Activated naive CD8-positive, alpha-beta T cell treated with anti-CD3 and anti-CD28 coated beads, Interleukin-2, amount 50 U/mL, for 24 hours (primary cell): ENCODE measurements around the gene TMEM260.
"Not testable (repeated sequence)": the region's sequence is repeated elsewhere in the genome, so short reads cannot be mapped to it uniquely, and the experiment has no call there.

Experiments
- ATAC-seq: fragments of 150-1000 bp; cut with Tn5 transposase; one replicate; pipeline ENCODE4 v1.10.0; 2021
- DNase-seq: peaks from one replicate; pipeline ENCODE4 v3.0.0; 2021
- H3K27ac Mint-ChIP-seq: one replicate; pipeline ENCODE4 v1.8.0; 2021; ENCODE audit warnings: mild to moderate bottlenecking, mixed read lengths
- H3K27me3 Mint-ChIP-seq: one replicate; pipeline ENCODE4 v1.8.0; 2021; ENCODE audit warnings: mixed read lengths
- H3K36me3 Mint-ChIP-seq: one replicate; pipeline ENCODE4 v1.8.0; 2021; ENCODE audit warnings: low read depth, mixed read lengths
- H3K4me1 Mint-ChIP-seq: one replicate; pipeline ENCODE4 v1.8.0; 2021; ENCODE audit warnings: mixed read lengths
- H3K4me3 Mint-ChIP-seq: one replicate; pipeline ENCODE4 v1.8.0; 2021; ENCODE audit warnings: mild to moderate bottlenecking, moderate library complexity, mixed read lengths
- H3K9me3 Mint-ChIP-seq: one replicate; pipeline ENCODE4 v1.8.0; 2021; ENCODE audit warnings: mixed read lengths

The TMEM260 gene

DNA sequence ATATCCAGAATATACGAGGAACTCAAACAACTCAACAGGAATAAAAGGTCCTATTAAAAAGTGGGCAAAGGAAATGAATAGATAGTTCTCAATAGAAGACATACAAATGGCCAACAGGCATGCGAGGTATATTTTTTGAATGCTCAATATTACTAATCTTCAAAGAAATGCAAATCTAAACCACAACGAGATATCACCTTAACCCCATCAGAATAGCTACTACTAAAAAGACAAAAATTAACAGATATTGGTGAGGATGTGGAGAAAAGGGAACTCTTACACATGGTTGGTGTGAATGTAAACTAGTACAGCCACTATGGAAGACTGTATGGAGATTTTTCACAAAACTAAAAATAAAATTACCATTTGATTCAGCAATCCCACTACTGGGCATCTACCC is 99.2 kb downstream of the TMEM260 start:
- no peak overlapping the region for H3K4me3 Mint-ChIP-seq
- no peaks in the 10 kb centered on the region for H3K36me3 Mint-ChIP-seq
- no peaks in the 10 kb centered on the region for H3K4me1 Mint-ChIP-seq
- no peaks in the 10 kb centered on the region for H3K27me3 Mint-ChIP-seq
- H3K27ac Mint-ChIP-seq: no peak overlapping the region
- peaks cover 6% of the 10 kb centered on the region for H3K9me3 Mint-ChIP-seq
- DNase-seq: no peak
- no peak for ATAC-seq

GRCh38 chr14:56686416-56686815 is 106.8 kb downstream of the TMEM260 start:
- Mint-ChIP-seq H3K27me3 (no peaks in the 10 kb centered on the region), H3K4me3 (no peak overlapping the region), H3K36me3 (no peaks in the 10 kb centered on the region), H3K4me1 (no peaks in the 10 kb centered on the region), H3K9me3 (no peaks in the 10 kb centered on the region), H3K27ac (no peak overlapping the region)
- DNase-seq (no peak), ATAC-seq (no peak)

- H3K9me3 Mint-ChIP-seq: no peaks in the 10 kb centered on the region
- H3K27ac Mint-ChIP-seq: no peak overlapping the region
- H3K36me3 Mint-ChIP-seq: no peaks in the 10 kb centered on the region
- no peaks in the 10 kb centered on the region for H3K4me1 Mint-ChIP-seq
- ATAC-seq (no peak), DNase-seq (no peak)
- no peaks in the 10 kb centered on the region for H3K27me3 Mint-ChIP-seq
- H3K4me3 Mint-ChIP-seq: no peak overlapping the region
Observed at GRCh38 chr14:56687123-56687522, 107.5 kb downstream of the TMEM260 start.

DNA sequence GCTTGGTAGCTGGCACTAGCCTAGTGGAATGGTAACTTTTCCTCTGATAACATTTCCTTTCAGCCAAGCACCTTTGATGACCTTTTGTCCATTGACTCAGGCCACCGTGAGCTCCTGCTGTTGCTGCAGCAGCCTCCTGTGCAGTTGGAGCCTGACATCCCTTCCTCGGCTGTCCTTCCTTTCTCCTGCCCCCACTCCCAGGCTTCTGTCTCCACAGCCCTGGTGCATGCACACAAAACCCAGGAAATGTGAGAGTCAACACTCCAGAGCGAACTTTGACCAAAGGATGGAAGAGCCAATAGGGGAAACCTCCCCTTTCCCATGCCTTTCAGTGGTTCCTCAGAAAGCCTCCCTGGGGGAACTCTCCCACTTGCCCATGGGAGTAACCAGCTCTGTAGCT is 115.0 kb downstream of the TMEM260 start:
- Mint-ChIP-seq H3K9me3 (no peaks in the 10 kb centered on the region), H3K4me3 (no peak overlapping the region), H3K27me3 (peaks cover 6% of the 10 kb centered on the region), H3K36me3 (no peaks in the 10 kb centered on the region), H3K4me1 (no peaks in the 10 kb centered on the region), H3K27ac (no peak overlapping the region)
- DNase-seq: no peak
- ATAC-seq: no peak

DNA sequence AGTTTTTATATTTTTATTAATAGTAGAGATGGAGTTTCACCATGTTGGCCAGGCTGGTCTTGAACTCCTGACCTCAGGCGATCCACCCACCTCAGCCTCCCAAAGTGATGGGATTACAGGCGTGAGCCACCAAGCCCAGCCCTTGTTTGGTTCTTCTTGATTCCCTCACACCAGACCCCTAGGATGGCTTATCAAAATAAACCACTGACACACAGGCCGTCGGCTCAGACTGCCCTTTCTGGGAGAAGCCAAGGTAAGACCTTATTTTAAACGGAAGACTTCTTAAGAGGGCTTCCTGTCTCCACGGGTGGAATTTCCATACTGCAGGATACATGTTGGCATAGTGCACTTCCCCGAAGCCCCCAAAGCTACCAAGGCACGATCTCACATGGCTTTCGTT is 115.6 kb downstream of the TMEM260 start:
- H3K9me3 Mint-ChIP-seq, H3K4me3 Mint-ChIP-seq, H3K36me3 Mint-ChIP-seq, H3K27ac Mint-ChIP-seq, H3K4me1 Mint-ChIP-seq, ATAC-seq, H3K27me3 Mint-ChIP-seq, DNase-seq: not testable (repeated sequence)
